HS-5 (cell line): ENCODE data around the gene ZNHIT3.
"Not testable (repeated sequence)": the region's sequence is repeated elsewhere in the genome, so short reads cannot be mapped to it uniquely, and the experiment has no call there.

ENCODE experiments used
- DNase-seq: peaks from one replicate; pipeline ENCODE4 v3.0.0-alpha.2; 2012; ENCODE audit warnings: low read depth

Gene ZNHIT3

GRCh38 chr17:36484021-36484420 is 2.5 kb upstream of the ZNHIT3 start:
- not testable (repeated sequence) for DNase-seq

DNA sequence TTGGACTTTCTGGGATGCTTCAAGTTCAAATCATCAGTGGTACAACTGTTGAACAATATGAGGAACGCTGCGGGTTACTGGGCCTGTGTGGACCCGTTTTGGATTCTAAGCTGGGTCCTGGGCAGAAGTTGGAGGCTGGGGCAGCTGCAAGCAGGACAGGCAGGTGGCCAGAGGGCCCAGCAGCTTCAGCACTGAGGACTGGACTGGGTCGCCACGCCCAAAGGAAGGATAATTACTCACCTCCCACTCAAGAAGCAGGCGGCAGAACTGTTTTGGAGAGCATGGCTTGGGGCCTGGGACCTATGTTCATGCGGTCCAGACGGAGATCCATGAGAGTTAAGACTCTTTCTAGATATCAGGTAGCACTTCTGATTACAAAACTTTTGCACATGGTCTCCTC is 1.5 kb upstream of the ZNHIT3 start:
- DNase-seq = no peak

DNA sequence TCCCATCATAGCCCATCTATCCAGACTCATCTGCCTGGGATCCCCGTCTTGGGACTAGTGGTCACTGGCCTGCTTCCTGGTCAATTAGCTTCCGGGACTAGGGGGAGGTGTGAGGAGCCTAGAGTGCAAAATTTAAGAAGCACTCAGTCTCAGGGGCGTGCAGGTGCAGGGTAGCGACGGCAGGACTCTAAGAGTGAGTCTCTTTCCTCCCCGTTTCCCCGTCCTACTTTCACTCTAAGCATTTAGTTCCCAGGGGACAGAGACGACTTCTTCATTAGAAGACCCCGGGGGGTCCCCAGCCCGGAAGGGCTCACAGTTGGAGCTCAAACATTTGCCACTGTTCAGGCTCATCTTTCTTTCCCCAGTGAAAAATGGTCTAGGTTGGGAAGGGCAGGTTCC is 677 bp upstream of the ZNHIT3 start:
- no peak for DNase-seq

- no peak for DNase-seq
Observed at GRCh38 chr17:36493956-36494355, 7.5 kb downstream of the ZNHIT3 start.

- DNase-seq = no peak
Observed at GRCh38 chr17:36494674-36495073, 8.2 kb downstream of the ZNHIT3 start.

GRCh38 chr17:36495076-36495578 is 8.6 kb downstream of the ZNHIT3 start:
- no peak for DNase-seq

DNA sequence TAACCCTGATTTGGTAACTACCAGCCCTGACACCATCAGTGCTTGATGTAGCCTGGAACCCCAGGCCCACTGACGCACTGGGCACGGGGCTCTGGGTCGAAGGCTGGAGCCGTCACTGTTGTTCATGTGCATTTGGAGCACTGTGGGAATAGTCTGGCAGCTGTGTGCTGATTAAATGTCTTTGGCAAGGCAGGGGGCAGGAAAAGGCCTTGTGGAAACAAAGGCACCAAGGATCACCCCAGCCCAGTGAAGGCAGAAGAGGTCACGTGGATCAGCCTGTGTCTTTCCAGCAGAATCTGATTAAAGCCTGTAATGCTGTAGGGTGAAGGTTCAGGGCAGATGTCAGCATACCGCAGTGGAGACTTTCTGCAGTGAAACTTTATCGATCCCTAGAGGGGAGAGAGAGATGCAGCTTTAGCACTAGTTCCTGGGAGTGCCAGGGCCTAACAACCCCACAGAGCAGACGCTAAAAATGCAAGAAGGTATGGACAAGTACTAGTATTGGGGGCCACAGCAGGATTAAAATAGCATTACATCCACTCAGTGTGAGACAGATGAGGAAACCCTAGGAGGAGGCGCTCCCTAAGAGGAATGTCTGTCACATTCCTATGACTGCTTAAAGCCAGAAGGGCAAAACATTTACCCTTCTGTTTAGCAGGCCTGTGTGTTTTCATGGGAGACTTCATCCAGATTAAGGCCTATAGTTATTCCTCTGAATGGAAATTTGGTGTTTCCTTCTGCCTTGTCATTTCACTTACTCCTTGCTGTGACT is 9.7 kb downstream of the ZNHIT3 start:
- DNase-seq = no peak

DNA sequence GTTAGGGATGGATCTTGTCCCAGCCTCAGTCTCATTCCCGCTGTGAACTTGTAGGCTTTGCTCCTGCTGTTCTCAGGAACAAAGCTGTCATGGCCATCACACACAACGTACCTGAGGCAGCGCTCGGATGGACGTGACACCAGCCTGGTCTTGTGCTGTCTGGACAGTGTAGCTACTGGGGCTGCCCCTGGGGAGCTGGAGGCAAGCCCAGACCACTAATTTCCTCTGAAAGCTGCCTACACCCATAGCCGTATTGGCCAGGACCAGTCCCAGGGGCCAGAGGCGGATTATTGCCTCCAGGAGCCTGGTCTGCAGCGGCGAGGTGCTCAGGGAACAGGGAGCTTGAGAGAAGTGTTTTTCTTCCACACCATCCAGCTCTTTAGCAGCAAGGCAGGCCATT is 11.7 kb downstream of the ZNHIT3 start:
- no peak for DNase-seq

DNA sequence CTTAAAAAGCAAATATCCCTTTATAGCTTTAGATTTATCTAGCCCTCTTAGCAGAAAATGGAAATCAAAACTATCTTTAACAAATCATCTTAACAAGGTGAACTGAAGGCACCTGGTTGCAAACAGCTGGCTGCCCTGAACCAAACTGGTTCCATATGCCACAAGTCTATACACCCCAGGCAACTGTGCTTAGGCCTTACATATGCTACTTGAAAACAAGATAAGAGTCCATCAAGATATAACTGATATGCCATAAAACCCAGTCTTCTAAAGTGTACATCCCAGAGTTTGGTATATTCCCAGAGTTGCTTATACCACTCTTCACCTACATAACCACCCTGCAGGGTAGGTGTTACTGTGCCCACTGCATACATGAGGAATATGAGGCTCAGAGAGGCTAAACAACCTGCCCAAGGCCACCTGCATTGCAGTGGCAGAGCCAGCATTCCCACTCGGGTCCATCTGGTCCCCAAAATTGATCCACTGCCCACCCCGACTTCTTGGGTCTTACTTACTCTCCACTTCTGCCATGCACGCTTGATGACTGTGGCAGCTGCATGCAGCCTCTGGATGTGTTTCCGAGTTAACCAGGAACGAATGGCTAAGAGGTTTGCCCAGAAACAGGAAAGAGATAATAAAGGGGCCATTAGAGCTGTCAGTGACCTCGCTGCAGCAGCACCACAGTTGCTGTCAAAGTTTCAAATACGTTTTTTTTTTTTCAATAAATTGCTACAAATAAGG is 12.2 kb downstream of the ZNHIT3 start:
- DNase-seq = no peak

- no peak for DNase-seq
Observed at GRCh38 chr17:36500745-36501225, 14.3 kb downstream of the ZNHIT3 start.

DNA sequence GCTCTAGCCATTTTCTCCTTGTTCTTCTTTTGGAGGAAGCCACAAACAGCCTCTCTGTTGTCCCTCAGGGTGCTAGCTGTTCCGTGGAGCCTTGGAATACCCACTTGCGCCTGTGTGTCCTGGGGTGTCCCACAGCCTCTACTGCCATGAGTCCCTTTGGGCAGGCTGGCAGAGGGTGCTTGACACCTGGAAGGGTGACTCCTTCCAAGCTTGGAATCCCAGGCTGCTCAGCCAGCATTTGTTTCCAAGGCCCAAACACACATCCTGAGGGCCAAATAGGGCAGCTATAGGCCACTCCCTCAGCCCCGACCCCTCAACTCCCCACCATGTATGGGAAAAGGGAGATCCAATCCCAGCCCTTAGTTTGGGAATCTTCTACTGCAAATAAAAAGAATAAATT is 14.9 kb downstream of the ZNHIT3 start:
- DNase-seq = no peak

- no peak for DNase-seq
Observed at GRCh38 chr17:36501963-36502362, 15.5 kb downstream of the ZNHIT3 start.

GRCh38 chr17:36503456-36504155 is 17.1 kb downstream of the ZNHIT3 start:
- no peak for DNase-seq

DNA sequence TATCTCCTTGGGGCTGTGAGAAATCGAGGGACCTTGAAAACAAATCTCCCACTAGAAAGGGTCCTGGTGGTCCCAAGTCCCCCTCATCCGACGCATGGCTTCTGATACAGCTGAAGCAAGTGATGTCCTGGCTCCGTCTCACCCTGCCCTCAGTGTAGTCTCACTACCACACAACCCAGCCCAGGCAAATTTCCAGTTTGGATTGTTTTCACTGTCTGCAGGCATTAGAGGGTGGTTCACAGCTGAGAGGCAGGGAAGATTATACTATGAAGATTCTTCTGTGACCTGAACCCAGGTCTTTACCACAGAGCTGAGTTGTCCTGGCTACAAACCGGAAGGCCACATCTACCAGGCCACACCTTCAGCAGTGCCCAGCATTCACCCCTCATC is 17.7 kb downstream of the ZNHIT3 start:
- no peak for DNase-seq

DNA sequence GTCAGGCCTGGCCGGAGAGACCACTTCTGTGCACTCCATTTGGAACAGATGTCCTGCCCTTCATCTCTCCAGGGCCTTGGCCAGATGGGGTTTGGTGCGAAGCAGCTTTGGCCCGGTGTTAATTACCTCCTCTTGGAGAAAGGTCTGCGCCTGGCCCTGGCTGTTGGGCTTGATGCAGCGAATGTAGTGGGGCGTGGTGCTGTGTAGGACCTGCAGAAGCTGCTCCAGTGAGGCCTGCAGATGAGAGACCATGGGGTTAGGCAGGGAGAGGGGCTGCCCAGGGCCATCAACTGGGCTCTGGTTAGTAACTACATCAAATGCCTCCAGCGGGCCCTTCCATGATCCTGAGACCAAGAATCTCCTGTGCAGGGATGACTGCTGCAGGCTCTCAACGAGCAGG is 18.7 kb downstream of the ZNHIT3 start:
- DNase-seq = no peak

DNA sequence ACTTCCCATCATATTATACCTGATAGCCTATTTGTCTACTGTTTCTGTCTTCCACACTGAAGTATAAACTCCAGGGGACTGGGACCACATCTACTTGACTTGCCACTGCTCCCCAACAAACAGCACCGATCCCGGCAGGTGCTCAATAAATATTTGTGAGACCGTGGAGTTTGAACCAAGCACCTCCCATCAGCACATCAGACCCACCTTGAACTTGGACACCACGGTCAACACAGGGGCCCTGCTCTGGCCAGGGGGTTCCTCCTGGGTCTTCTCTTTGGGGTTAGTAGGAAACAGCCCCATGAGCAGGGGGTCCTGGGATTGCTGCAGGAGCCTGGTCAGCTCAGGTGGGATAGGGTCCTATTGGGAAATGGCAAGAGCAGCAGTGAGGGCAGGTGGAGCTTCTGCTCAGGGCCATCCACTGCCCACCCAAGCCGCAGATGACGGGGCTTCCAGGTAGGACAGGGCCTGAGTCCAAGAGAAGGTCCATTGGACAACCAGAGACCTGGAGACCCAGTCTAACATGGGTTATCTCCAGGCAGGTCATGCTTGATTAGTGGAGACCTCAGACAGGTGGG is 19.9 kb downstream of the ZNHIT3 start:
- DNase-seq = no peak

GRCh38 chr17:36506831-36507230 is 20.4 kb downstream of the ZNHIT3 start:
- DNase-seq = no peak

GRCh38 chr17:36507266-36507665 is 20.8 kb downstream of the ZNHIT3 start:
- DNase-seq = no peak

- DNase-seq = not testable (repeated sequence)
Observed at GRCh38 chr17:36508439-36508838, 22.0 kb downstream of the ZNHIT3 start.

- DNase-seq = no peak
Observed at GRCh38 chr17:36509272-36509985, 22.9 kb downstream of the ZNHIT3 start.

DNA sequence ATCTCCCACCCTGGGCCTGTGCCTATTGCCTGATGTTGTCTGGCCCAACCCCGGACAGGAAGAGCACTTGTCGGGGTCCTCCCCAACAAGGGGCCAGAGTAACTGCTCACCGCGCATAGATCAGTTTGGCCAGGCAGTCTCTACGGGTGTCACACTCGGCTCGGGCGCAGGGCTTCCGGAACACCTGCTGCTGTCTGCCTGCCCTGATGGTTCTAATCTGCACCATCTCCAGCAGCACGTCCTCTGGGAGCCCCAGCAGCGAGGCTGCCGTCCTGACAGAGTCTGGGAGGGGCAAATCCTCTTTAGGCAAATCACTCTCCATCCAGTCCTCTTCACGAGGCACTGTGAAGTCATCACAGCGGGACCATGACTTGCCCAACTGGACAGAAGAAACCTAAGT is 24.2 kb downstream of the ZNHIT3 start:
- no peak for DNase-seq

- no peak for DNase-seq
Observed at GRCh38 chr17:36511216-36511615, 24.7 kb downstream of the ZNHIT3 start.
